ENCODE measurements around the gene FRYL. TPM values are rescaled to one million over a fixed set of nuclear protein-coding genes. Genes with fewer than 3 reads are reported as not detected.

Gene FRYL
- total and polyA plus RNA-seq, 2 of the 8 experiments (the other 6 are each of a cell fraction or from before 2014, with no cell fraction given) = 8.0 to 36.5 TPM

DNA sequence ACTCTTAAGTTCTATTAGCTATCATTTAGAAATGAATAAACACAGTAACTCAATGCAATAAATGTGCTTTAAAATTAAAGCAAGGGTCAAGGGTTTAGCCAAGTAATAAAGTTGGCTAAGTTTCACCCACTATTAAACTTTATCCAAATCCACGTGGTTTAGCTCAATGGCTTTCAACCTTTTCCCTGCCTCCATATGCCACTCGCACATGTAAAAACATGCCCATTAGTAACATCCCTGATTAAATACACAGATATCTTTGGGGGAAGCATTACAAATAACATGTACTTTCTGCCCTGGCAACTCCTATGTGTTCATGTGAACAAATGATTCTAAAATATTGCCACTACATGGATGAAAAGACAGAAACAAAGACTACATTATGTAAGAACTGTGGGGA lies 159.2 kb downstream of the FRYL start (continued):
- TF ChIP-seq, protein P1, sequence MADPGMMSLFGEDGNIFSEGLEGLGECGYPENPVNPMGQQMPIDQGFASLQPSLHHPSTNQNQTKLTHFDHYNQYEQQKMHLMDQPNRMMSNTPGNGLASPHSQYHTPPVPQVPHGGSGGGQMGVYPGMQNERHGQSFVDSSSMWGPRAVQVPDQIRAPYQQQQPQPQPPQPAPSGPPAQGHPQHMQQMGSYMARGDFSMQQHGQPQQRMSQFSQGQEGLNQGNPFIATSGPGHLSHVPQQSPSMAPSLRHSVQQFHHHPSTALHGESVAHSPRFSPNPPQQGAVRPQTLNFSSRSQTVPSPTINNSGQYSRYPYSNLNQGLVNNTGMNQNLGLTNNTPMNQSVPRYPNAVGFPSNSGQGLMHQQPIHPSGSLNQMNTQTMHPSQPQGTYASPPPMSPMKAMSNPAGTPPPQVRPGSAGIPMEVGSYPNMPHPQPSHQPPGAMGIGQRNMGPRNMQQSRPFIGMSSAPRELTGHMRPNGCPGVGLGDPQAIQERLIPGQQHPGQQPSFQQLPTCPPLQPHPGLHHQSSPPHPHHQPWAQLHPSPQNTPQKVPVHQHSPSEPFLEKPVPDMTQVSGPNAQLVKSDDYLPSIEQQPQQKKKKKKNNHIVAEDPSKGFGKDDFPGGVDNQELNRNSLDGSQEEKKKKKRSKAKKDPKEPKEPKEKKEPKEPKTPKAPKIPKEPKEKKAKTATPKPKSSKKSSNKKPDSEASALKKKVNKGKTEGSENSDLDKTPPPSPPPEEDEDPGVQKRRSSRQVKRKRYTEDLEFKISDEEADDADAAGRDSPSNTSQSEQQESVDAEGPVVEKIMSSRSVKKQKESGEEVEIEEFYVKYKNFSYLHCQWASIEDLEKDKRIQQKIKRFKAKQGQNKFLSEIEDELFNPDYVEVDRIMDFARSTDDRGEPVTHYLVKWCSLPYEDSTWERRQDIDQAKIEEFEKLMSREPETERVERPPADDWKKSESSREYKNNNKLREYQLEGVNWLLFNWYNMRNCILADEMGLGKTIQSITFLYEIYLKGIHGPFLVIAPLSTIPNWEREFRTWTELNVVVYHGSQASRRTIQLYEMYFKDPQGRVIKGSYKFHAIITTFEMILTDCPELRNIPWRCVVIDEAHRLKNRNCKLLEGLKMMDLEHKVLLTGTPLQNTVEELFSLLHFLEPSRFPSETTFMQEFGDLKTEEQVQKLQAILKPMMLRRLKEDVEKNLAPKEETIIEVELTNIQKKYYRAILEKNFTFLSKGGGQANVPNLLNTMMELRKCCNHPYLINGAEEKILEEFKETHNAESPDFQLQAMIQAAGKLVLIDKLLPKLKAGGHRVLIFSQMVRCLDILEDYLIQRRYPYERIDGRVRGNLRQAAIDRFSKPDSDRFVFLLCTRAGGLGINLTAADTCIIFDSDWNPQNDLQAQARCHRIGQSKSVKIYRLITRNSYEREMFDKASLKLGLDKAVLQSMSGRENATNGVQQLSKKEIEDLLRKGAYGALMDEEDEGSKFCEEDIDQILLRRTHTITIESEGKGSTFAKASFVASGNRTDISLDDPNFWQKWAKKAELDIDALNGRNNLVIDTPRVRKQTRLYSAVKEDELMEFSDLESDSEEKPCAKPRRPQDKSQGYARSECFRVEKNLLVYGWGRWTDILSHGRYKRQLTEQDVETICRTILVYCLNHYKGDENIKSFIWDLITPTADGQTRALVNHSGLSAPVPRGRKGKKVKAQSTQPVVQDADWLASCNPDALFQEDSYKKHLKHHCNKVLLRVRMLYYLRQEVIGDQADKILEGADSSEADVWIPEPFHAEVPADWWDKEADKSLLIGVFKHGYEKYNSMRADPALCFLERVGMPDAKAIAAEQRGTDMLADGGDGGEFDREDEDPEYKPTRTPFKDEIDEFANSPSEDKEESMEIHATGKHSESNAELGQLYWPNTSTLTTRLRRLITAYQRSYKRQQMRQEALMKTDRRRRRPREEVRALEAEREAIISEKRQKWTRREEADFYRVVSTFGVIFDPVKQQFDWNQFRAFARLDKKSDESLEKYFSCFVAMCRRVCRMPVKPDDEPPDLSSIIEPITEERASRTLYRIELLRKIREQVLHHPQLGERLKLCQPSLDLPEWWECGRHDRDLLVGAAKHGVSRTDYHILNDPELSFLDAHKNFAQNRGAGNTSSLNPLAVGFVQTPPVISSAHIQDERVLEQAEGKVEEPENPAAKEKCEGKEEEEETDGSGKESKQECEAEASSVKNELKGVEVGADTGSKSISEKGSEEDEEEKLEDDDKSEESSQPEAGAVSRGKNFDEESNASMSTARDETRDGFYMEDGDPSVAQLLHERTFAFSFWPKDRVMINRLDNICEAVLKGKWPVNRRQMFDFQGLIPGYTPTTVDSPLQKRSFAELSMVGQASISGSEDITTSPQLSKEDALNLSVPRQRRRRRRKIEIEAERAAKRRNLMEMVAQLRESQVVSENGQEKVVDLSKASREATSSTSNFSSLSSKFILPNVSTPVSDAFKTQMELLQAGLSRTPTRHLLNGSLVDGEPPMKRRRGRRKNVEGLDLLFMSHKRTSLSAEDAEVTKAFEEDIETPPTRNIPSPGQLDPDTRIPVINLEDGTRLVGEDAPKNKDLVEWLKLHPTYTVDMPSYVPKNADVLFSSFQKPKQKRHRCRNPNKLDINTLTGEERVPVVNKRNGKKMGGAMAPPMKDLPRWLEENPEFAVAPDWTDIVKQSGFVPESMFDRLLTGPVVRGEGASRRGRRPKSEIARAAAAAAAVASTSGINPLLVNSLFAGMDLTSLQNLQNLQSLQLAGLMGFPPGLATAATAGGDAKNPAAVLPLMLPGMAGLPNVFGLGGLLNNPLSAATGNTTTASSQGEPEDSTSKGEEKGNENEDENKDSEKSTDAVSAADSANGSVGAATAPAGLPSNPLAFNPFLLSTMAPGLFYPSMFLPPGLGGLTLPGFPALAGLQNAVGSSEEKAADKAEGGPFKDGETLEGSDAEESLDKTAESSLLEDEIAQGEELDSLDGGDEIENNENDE (IDR thresholded peaks at IDR 0.05; ENCODE audit: insufficient replicate concordance, low read length) = no peak
- TF ChIP-seq JUND (IDR thresholded peaks at IDR 0.05; ENCODE audit: low read length) (no peak), RBBP5 (IDR thresholded peaks at IDR 0.05; ENCODE audit: borderline replicate concordance, low read depth, low read length) (no peak), RXRA (IDR thresholded peaks at IDR 0.05; ENCODE audit: insufficient read depth, low read depth, low read length) (no peak), TCF12 (IDR thresholded peaks at IDR 0.05; ENCODE audit: low read depth, low read length) (no peak)

Measured in H1 (cell line).